Measurements from ENCODE around the gene IL17REL.

- TF ChIP-seq CTCF (IDR thresholded peaks at IDR 0.05): no peak
- no peak for TF ChIP-seq POLR2A (IDR thresholded peaks at IDR 0.05)
These were observed 55.4 kb downstream of the IL17REL start for GRCh38 chr22:49956914-49957825.
